ENCODE measurements around the gene SMCHD1.
A peak's percentile ranks its signal among the peaks of the same experiment; 100 is the strongest.
"Not testable (repeated sequence)": the region's sequence is repeated elsewhere in the genome, so short reads cannot be mapped to it uniquely, and the experiment has no call there.

SMCHD1 gene

DNA sequence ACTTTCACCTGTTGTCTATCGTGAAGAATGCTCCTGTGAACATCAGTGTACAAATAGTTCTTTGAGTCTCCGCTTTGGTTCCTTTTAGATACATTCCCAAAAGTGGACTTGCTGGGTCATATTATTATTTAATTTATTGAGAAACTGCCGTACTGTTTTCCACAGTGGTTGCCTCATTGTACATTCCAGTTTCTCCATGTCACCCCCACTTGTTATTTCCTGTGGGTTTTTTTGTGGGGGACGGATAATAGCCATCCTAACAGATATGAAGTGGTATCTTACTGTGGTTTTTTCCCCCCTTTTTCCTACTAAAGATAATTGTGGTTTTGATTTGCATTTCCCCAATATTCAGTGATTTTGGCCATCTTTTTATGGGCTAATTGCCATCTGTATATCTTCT is 53.8 kb downstream of the SMCHD1 start:
- no peak overlapping the region for H3K9ac ChIP-seq (ENCODE audit: low read length in 5 of 5)
- H3K4me3 ChIP-seq (ENCODE audit: low read depth in 1 of 5, low read length in 5 of 5) = no peak overlapping the region
- H3K9me3 ChIP-seq (ENCODE audit: control insufficient read depth in 5 of 5, low read length in 5 of 5) = no peaks in the 10 kb centered on the region
- no peaks in the 10 kb centered on the region for H3K4me1 ChIP-seq (ENCODE audit: control insufficient read depth in 5 of 5, insufficient read depth in 5 of 5, low read length in 5 of 5)
- H3K27ac ChIP-seq (ENCODE audit: low read depth, low read length) = no peak overlapping the region
- peaks cover 33 to 60% (median 50%) of the 10 kb centered on the region in 5 donors for H3K36me3 ChIP-seq (ENCODE audit: control insufficient read depth in 5 of 5, insufficient read depth in 5 of 5, low read length in 5 of 5)
- H3K27me3 ChIP-seq (ENCODE audit: control insufficient read depth in 5 of 5, insufficient read depth in 4 of 5, low read length in 5 of 5) = no peaks in the 10 kb centered on the region

GRCh38 chr18:2714140-2714539 is 58.6 kb downstream of the SMCHD1 start:
- peaks cover 2 to 21% (median 11%) of the 10 kb centered on the region in 5 donors for H3K4me1 ChIP-seq (ENCODE audit: control insufficient read depth in 5 of 5, insufficient read depth in 5 of 5, low read length in 5 of 5)
- H3K9ac ChIP-seq (ENCODE audit: low read length in 5 of 5) = no peak overlapping the region
- no peak overlapping the region for H3K4me3 ChIP-seq (ENCODE audit: low read depth in 1 of 5, low read length in 5 of 5)
- H3K27me3 ChIP-seq (ENCODE audit: control insufficient read depth in 5 of 5, insufficient read depth in 4 of 5, low read length in 5 of 5) = no peaks in the 10 kb centered on the region
- no peaks in the 10 kb centered on the region for H3K9me3 ChIP-seq (ENCODE audit: control insufficient read depth in 5 of 5, low read length in 5 of 5)
- H3K27ac ChIP-seq (ENCODE audit: low read depth, low read length) = no peak overlapping the region
- H3K36me3 ChIP-seq (ENCODE audit: control insufficient read depth in 5 of 5, insufficient read depth in 5 of 5, low read length in 5 of 5) = peaks cover 28 to 58% (median 32%) of the 10 kb centered on the region in 5 donors

GRCh38 chr18:2715990-2716389 is 60.5 kb downstream of the SMCHD1 start:
- Histone ChIP-seq H3K27me3 (ENCODE audit: control insufficient read depth in 5 of 5, insufficient read depth in 4 of 5, low read length in 5 of 5) (no peaks in the 10 kb centered on the region), H3K4me3 (ENCODE audit: low read depth in 1 of 5, low read length in 5 of 5) (no peak overlapping the region), H3K4me1 (ENCODE audit: control insufficient read depth in 5 of 5, insufficient read depth in 5 of 5, low read length in 5 of 5) (peaks cover 2 to 21% (median 11%) of the 10 kb centered on the region in 5 donors), H3K27ac (ENCODE audit: low read depth, low read length) (no peak overlapping the region), H3K9ac (ENCODE audit: low read length in 5 of 5) (no peak overlapping the region), H3K36me3 (ENCODE audit: control insufficient read depth in 5 of 5, insufficient read depth in 5 of 5, low read length in 5 of 5) (peaks cover 21 to 58% (median 31%) of the 10 kb centered on the region in 5 donors), H3K9me3 (ENCODE audit: control insufficient read depth in 5 of 5, low read length in 5 of 5) (no peaks in the 10 kb centered on the region)

DNA sequence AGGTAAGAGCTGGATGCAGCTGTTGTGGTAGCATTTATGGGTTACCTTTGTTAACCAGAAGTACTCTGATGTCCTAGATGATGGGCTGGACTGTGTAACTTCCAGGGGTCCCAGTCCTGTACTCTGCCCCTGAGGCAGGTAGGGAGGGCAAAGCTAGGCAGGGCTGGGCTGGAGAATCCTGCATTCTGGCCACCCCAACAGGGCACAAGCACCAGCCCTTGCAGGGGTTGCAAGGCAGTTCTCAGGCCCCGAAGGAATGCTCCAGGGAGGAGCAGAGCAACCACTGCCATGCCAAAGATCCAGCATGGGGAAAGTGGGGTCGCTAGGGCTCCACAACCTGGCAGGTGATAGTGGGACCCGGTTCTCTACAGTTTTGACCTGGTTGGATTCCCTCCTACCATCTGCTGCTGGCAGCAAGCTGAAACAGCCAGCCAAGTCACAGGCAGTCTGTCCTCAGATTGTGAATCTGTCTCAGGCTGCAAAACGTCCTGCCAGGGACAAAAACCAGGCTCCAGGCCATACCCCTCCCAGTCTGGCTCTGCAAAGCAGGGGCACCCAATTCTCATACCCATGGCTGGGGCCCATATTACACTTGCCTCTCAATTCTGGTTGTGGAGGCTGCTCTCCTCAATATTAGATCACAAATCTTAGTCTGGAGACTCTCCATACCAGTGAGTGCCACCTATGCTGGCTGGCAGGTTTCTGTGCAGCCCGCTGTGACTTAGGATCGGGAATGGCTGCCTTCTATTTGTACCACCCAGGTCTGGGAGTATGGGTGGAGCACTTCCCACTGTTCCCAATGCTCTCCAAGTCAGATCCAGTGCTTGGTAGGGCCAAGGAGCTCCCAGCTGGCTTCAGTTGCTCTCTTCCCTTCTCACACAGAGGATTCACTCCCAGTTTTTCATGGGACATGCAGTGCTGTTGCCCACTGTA is 61.1 kb downstream of the SMCHD1 start:
- H3K27ac ChIP-seq (ENCODE audit: low read depth, low read length) = peak overlapping the region; percentile 24

GRCh38 chr18:2717407-2717806 is 61.9 kb downstream of the SMCHD1 start:
- Histone ChIP-seq H3K4me3 (ENCODE audit: low read depth in 1 of 5, low read length in 5 of 5) (no peak overlapping the region), H3K9me3 (ENCODE audit: control insufficient read depth in 5 of 5, low read length in 5 of 5) (no peaks in the 10 kb centered on the region), H3K36me3 (ENCODE audit: control insufficient read depth in 5 of 5, insufficient read depth in 5 of 5, low read length in 5 of 5) (peaks cover 19 to 60% (median 25%) of the 10 kb centered on the region in 5 donors), H3K9ac (ENCODE audit: low read length in 5 of 5) (no peak overlapping the region), H3K4me1 (ENCODE audit: control insufficient read depth in 5 of 5, insufficient read depth in 5 of 5, low read length in 5 of 5) (peaks cover 2 to 21% (median 11%) of the 10 kb centered on the region in 5 donors), H3K27ac (ENCODE audit: low read depth, low read length) (peak overlapping the region; percentile 24), H3K27me3 (ENCODE audit: control insufficient read depth in 5 of 5, insufficient read depth in 4 of 5, low read length in 5 of 5) (no peaks in the 10 kb centered on the region)

More for the DNA sequence above, 61.1 kb downstream of the SMCHD1 start:
- Histone ChIP-seq H3K36me3 (ENCODE audit: control insufficient read depth in 5 of 5, insufficient read depth in 5 of 5, low read length in 5 of 5) (peaks cover 23 to 60% (median 30%) of the 10 kb centered on the region in 5 donors), H3K27me3 (ENCODE audit: control insufficient read depth in 5 of 5, insufficient read depth in 4 of 5, low read length in 5 of 5) (no peaks in the 10 kb centered on the region), H3K9me3 (ENCODE audit: control insufficient read depth in 5 of 5, low read length in 5 of 5) (no peaks in the 10 kb centered on the region), H3K4me1 (ENCODE audit: control insufficient read depth in 5 of 5, insufficient read depth in 5 of 5, low read length in 5 of 5) (peaks cover 2 to 21% (median 11%) of the 10 kb centered on the region in 5 donors), H3K4me3 (ENCODE audit: low read depth in 1 of 5, low read length in 5 of 5) (no peak overlapping the region), H3K9ac (ENCODE audit: low read length in 5 of 5) (peak overlapping the region in 1 of 5 donors; percentile 19)

DNA sequence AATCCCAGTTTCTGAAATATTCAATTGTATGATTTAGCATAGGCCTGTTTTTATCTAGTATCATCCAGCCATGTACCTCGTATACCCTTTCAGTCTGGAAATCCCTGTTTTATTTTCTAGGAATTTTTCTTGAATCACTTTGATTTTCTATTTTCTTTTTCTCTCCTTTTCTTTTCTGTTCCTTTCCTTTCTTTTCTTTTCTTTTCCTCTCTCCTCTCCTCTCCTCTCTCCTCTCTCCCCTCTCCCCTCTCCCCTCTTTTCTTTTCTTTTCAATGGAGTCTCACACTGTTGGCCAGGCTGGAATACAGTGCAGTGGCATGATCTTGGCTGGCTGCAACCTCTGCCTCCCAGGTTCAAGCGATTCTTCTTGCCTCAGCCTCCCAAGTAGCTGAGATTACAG is 63.5 kb downstream of the SMCHD1 start:
- Histone ChIP-seq H3K27me3 (ENCODE audit: control insufficient read depth in 5 of 5, insufficient read depth in 4 of 5, low read length in 5 of 5) (no peaks in the 10 kb centered on the region), H3K9me3 (ENCODE audit: control insufficient read depth in 5 of 5, low read length in 5 of 5) (no peaks in the 10 kb centered on the region), H3K27ac (ENCODE audit: low read depth, low read length) (no peak overlapping the region), H3K4me3 (ENCODE audit: low read depth in 1 of 5, low read length in 5 of 5) (no peak overlapping the region), H3K9ac (ENCODE audit: low read length in 5 of 5) (no peak overlapping the region), H3K4me1 (ENCODE audit: control insufficient read depth in 5 of 5, insufficient read depth in 5 of 5, low read length in 5 of 5) (peaks cover 4 to 26% (median 15%) of the 10 kb centered on the region in 5 donors), H3K36me3 (ENCODE audit: control insufficient read depth in 5 of 5, insufficient read depth in 5 of 5, low read length in 5 of 5) (peaks cover 12 to 61% (median 23%) of the 10 kb centered on the region in 5 donors)

- H3K36me3 ChIP-seq (ENCODE audit: control insufficient read depth in 5 of 5, insufficient read depth in 5 of 5, low read length in 5 of 5) = peaks cover 14 to 62% (median 37%) of the 10 kb centered on the region in 5 donors
- H3K4me1 ChIP-seq (ENCODE audit: control insufficient read depth in 5 of 5, insufficient read depth in 5 of 5, low read length in 5 of 5) = peaks cover 0 to 5% (median 4%) of the 10 kb centered on the region in 5 donors
- H3K9me3 ChIP-seq (ENCODE audit: control insufficient read depth in 5 of 5, low read length in 5 of 5) = no peaks in the 10 kb centered on the region
- no peaks in the 10 kb centered on the region for H3K27me3 ChIP-seq (ENCODE audit: control insufficient read depth in 5 of 5, insufficient read depth in 4 of 5, low read length in 5 of 5)
- no peak overlapping the region for H3K9ac ChIP-seq (ENCODE audit: low read length in 5 of 5)
- no peak overlapping the region for H3K27ac ChIP-seq (ENCODE audit: low read depth, low read length)
- H3K4me3 ChIP-seq (ENCODE audit: low read depth in 1 of 5, low read length in 5 of 5) = no peak overlapping the region
Observed at GRCh38 chr18:2723207-2723606, 67.7 kb downstream of the SMCHD1 start.

DNA sequence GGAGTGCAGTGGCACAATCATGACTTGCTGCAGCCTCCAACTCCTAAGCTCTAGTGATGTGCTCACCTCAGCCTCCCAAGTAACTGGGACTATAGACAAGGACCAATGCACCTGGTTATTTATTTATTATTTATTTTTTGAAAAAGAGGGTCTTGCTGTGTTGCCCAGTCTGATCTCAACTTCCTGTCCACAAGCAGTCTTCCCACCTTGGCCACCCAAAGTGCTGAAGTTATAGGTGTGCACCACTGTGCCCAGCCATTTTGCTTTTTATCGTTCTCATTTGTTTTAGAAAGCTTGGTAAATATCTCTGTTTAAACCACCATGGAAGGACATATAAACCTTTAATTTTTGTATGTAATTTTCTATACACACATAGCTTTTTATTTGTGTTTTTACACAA is 74.2 kb downstream of the SMCHD1 start:
- Histone ChIP-seq H3K27me3 (ENCODE audit: control insufficient read depth in 5 of 5, insufficient read depth in 4 of 5, low read length in 5 of 5) (no peaks in the 10 kb centered on the region), H3K9me3 (ENCODE audit: control insufficient read depth in 5 of 5, low read length in 5 of 5) (no peaks in the 10 kb centered on the region), H3K36me3 (ENCODE audit: control insufficient read depth in 5 of 5, insufficient read depth in 5 of 5, low read length in 5 of 5) (peaks cover 47 to 70% (median 53%) of the 10 kb centered on the region in 5 donors), H3K27ac (ENCODE audit: low read depth, low read length) (no peak overlapping the region), H3K4me1 (ENCODE audit: control insufficient read depth in 5 of 5, insufficient read depth in 5 of 5, low read length in 5 of 5) (no peaks in the 10 kb centered on the region), H3K9ac (ENCODE audit: low read length in 5 of 5) (no peak overlapping the region), H3K4me3 (ENCODE audit: low read depth in 1 of 5, low read length in 5 of 5) (no peak overlapping the region)

GRCh38 chr18:2736823-2737222 is 81.3 kb downstream of the SMCHD1 start:
- H3K4me1 ChIP-seq (ENCODE audit: control insufficient read depth in 5 of 5, insufficient read depth in 5 of 5, low read length in 5 of 5) = no peaks in the 10 kb centered on the region
- H3K9ac ChIP-seq (ENCODE audit: low read length in 5 of 5) = no peak overlapping the region
- no peaks in the 10 kb centered on the region for H3K9me3 ChIP-seq (ENCODE audit: control insufficient read depth in 5 of 5, low read length in 5 of 5)
- no peak overlapping the region for H3K4me3 ChIP-seq (ENCODE audit: low read depth in 1 of 5, low read length in 5 of 5)
- H3K36me3 ChIP-seq (ENCODE audit: control insufficient read depth in 5 of 5, insufficient read depth in 5 of 5, low read length in 5 of 5) = peaks cover 53 to 64% (median 57%) of the 10 kb centered on the region in 5 donors
- no peaks in the 10 kb centered on the region for H3K27me3 ChIP-seq (ENCODE audit: control insufficient read depth in 5 of 5, insufficient read depth in 4 of 5, low read length in 5 of 5)
- no peak overlapping the region for H3K27ac ChIP-seq (ENCODE audit: low read depth, low read length)

- H3K4me1 ChIP-seq (ENCODE audit: control insufficient read depth in 5 of 5, insufficient read depth in 5 of 5, low read length in 5 of 5); H3K4me3 ChIP-seq (ENCODE audit: low read depth in 1 of 5, low read length in 5 of 5); H3K27ac ChIP-seq (ENCODE audit: low read depth, low read length); H3K9ac ChIP-seq (ENCODE audit: low read length in 5 of 5); H3K27me3 ChIP-seq (ENCODE audit: control insufficient read depth in 5 of 5, insufficient read depth in 4 of 5, low read length in 5 of 5); H3K9me3 ChIP-seq (ENCODE audit: control insufficient read depth in 5 of 5, low read length in 5 of 5): not testable (repeated sequence)
- H3K36me3 ChIP-seq (ENCODE audit: control insufficient read depth in 5 of 5, insufficient read depth in 5 of 5, low read length in 5 of 5) = peaks cover 42 to 64% (median 58%) of the 10 kb centered on the region in 5 donors
Observed at GRCh38 chr18:2740082-2740481, 84.6 kb downstream of the SMCHD1 start.

Data from subcutaneous abdominal adipose tissue (tissue), 5 donors.